Epithelial cell of prostate (primary cell): ENCODE measurements around the gene AFG1L.
A peak's percentile ranks its signal among the peaks of the same experiment; 100 is the strongest.
"Not testable (repeated sequence)": the region's sequence is repeated elsewhere in the genome, so short reads cannot be mapped to it uniquely, and the experiment has no call there.

ENCODE experiments used
- DNase-seq: peaks from one replicate; pipeline ENCODE4 v3.0.0-alpha.2; 2011; ENCODE audit warnings: low read depth, low spot score
- H3K27ac ChIP-seq: fragments of 450-650 bp; 2 replicates; pipeline ENCODE4 v1.5.1; 2017; ENCODE audit warnings: mild to moderate bottlenecking

The AFG1L gene

GRCh38 chr6:108287373-108287772, 7.5 kb upstream of the AFG1L start:
- no peak overlapping the region for H3K27ac ChIP-seq
- DNase-seq: no peak

DNA sequence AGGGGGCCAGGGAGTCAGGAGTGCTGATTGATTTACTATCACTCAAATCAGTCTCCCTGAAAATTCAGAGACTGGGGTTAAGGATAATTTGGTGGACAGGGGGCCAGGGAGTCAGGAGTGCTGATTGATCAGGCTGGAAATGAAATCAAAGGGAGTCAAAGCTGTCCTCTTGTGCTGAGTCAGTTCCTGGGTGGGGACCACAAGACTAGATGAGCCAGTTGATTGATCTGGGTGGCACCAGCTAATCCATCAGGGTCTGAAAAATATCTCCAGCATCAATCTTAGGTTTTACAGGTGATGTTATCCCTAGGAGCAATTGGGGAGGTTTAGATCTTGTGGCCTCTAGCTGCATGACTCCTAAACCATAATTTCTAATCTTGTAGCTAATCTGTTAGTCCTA, 6.1 kb upstream of the AFG1L start:
- DNase-seq: no peak
- H3K27ac ChIP-seq: no peak overlapping the region

GRCh38 chr6:108291091-108291490, 3.8 kb upstream of the AFG1L start:
- no peak for DNase-seq
- no peak overlapping the region for H3K27ac ChIP-seq

- H3K27ac ChIP-seq, DNase-seq: not testable (repeated sequence)
Observed at GRCh38 chr6:108292561-108292960, 2.3 kb upstream of the AFG1L start.

GRCh38 chr6:108293527-108294296, 1.1 kb upstream of the AFG1L start:
- DNase-seq: no peak
- peak overlapping the region; percentile 90 for H3K27ac ChIP-seq

GRCh38 chr6:108294297-108294726, 542 bp upstream of the AFG1L start:
- DNase-seq: no peak
- H3K27ac ChIP-seq: peak overlapping the region; percentile 90

DNA sequence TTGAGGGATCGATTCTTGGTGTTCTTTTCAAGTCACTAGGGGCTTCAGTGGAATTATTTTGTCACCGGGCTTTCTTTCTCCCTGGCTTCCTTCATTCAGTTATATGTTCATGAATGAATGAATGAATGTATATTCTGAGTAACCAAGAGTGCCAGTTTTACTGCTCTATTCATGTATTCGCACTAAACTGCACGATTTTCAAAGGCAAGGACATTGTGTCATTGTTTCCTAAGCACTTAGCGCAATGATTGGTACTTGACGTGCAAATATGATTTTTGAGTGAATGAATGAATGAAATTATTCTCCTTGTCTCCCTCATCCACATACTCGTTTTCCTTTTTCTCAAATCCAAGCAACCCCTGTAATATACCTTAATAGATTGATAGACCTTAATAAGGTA, 822 bp downstream of the AFG1L start:
- no peak for DNase-seq
- H3K27ac ChIP-seq: peak overlapping the region; percentile 90

GRCh38 chr6:108302386-108302785, 7.5 kb downstream of the AFG1L start:
- DNase-seq: no peak
- no peak overlapping the region for H3K27ac ChIP-seq

DNA sequence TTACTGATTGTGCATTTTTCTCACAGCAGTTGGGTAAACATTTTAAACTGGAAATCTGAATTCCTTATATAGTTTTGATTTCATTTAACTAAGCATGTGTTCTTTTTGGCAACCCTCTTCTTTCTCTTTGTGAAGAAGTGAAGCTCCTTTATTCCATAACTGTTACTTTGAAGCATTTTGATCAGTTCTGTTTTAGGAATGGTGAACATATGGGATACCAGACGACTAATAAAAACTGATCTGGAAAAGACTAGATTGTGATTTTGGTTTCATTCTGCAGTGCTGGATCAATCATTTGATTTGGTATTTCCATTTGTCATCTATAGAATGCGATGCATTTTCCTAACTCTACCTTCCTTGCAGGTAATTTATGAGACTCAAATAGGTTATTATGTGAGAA, 9.8 kb downstream of the AFG1L start:
- no peak overlapping the region for H3K27ac ChIP-seq
- no peak for DNase-seq

DNA sequence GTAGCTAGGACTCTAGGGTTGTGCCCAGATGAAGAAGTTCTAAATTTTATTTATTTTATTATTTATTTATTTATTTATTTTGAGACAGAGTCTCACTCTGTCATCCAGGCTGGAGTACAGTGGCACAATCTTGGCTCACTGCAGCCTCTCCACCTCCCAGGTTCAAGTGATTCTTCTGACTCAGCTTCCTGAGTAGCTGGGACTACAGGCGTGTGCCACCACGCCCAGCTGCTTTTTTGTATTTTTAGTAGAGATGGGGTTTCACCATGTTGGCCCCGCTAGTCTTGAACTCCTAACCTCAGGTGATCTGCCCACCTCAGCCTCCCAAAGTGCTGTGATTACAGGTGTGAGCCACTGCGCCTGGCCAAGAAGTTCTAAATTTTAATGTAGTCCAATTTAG, 13.8 kb downstream of the AFG1L start:
- H3K27ac ChIP-seq, DNase-seq: not testable (repeated sequence)

DNA sequence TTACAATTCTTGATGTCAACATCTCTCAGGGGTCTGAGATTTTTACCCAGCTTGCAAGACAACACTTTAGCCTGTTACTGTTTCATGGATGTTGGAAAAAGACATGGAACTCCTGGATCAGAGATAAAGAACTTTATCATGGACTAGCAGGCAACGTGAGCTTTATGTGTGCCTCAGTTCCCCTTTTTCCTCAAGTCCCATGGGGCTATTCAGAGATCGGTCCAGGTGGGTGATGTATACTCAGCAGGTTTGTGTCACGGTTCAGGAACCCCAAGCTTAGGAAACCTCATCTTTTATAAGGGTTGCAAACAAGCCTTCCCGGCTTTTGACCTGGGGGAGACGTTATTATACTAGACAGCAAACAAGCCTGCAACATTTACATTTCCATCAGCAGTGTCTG, 15.0 kb downstream of the AFG1L start:
- DNase-seq: no peak
- no peak overlapping the region for H3K27ac ChIP-seq

DNA sequence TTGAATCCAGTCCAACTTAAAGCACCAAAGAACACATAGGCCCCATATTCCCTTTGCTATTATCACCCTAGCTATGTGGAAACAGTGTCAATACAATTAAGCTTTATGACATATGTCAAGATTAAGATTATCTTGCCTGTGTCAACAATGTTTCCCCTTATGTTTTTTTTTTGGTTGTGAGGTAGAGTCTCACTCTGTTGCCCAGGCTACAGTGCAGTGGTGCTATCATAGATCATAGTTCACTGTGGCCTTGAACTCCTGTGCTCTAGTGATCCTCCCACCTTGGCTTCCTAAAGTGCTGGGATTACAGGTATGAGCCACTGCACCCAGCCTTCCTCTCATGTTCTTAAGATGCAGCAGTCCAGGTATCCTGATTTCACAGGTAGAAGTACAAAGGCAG, 17.8 kb downstream of the AFG1L start:
- no peak overlapping the region for H3K27ac ChIP-seq
- no peak for DNase-seq

DNA sequence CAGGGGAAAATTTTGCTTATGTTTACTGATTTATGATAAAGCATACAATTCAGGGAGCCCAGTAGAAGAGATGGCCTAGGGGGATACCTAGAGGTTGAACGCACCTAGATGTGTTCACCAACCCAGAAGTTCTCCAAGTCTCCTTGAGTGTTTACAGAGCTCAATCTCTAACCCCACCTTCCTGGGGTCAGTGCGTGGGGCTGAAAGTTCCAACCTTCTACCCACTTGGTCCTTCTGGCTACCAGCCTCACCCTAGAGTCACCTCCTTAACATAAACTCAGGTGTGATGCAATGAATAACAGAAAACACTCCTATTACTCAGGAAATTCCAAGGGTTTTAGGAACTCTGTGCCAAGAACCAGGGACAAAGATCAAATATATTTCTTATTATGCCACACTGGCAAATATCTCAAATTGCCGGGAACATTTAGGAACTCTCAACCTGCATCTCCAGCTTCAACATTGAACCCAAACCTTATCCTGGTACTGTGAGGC, 26.4 kb downstream of the AFG1L start:
- H3K27ac ChIP-seq: no peak overlapping the region
- no peak for DNase-seq

GRCh38 chr6:108322728-108323127, 27.9 kb downstream of the AFG1L start:
- no peak overlapping the region for H3K27ac ChIP-seq
- DNase-seq: no peak

DNA sequence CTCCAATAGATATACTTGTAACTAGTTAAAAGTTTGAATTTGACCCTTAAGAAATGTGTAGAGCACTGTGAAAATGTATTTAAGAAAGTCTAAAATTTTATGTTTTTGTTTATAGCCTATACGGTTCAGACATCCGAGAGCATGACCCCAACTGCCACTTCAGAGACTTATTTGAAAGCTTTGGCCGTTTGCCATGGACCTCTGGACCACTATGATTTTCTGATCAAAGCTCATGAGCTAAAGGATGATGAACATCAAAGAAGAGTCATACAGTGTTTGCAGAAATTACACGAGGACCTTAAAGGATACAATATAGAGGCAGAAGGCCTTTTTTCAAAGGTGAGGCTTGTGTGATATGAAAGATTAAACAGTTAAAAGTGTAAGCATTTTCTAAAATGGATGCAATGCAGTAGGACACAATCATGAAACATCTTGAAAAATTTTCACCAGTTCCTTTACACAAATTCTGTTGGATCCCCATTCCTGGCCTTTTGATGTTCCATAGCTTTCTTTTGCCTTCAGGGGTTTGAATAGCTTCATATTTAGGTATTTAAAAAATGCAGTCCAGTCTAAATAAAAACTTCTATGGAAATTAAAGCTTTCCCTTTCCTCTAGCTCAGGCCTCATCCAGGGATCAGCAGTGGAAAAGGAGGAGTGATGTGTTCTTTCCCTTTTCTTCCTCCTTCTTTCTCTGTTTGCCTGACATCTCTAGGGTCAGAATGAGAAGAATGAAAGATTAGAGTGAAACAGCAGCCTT, 29.0 kb downstream of the AFG1L start:
- H3K27ac ChIP-seq: no peak overlapping the region
- DNase-seq: no peak

- not testable (repeated sequence) for H3K27ac ChIP-seq, DNase-seq
Observed at GRCh38 chr6:108330221-108330785, 35.4 kb downstream of the AFG1L start.

DNA sequence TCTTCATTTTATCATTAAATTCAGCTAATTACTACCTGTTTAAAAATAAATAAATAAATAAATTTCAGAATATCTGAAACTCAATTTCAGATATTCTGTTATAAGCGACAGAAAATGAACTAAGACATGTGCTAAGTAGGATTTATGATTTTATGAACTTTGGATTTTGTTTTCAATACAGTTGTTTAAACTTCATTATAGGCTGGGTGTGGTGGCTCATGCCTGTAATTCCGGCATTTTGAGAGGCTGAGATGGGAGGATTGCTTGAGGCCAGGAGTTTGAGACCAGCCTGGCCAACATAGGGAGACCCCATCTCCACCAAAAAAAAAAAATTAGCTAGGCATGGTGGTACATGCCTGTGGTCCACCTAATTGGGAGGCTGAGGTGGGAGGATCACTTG, 36.0 kb downstream of the AFG1L start:
- H3K27ac ChIP-seq: no peak overlapping the region
- no peak for DNase-seq

DNA sequence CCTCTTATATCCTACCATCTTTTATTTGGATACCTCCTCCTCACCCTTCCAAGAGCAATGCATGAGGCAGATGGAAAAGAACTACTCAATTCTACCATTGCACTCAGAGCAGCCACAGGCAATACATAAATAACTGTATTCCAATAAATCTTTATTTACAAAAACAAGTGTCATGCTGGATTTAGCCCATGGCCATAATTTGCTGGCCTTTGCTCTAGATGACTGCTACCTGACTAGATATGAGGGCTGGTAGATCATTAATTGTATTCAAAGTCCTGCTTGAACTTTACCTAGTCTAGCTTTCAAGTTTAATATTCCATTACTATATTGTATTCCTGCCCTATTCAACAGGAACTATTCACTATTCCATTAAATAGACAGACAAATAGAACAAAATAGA, 37.1 kb downstream of the AFG1L start:
- DNase-seq: no peak
- no peak overlapping the region for H3K27ac ChIP-seq

DNA sequence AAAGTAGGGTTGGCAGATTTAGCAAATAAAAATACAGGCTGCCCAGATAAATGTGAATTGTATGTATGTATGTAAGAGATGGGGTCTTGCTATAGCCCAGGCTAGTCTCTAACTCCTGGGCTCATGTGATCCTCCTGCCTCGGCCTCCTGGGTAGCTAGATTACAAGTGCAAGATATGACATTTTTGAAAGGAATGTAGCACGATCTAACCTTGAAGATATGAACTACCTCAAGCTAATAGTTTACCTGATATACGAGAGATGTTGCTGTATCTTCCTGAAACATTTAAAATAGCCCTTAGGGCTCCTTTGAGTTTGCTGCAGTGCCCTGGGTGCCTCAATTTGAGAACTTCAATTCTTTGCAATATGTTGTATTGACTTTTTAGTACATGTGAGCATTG, 42.1 kb downstream of the AFG1L start:
- H3K27ac ChIP-seq: no peak overlapping the region
- no peak for DNase-seq

DNA sequence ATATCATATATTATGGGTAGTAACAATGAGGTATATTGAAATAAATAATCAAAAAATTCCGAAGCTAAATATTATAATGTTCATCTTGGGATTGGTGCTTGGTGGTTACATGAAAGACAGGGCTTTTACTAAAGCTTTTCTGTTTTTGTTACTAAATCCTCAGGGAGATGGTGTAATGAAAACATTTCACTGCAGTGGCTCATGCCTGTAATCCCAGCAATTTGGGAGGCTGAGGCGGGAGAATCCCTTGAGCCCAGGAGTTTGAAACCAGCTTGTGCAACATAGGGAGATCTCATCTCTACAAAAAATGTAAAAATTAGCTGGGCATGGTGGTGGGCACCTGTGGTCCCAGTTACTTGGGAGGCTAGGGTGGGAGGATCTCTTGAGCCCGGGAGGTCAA, 42.9 kb downstream of the AFG1L start:
- H3K27ac ChIP-seq: no peak overlapping the region
- no peak for DNase-seq

DNA sequence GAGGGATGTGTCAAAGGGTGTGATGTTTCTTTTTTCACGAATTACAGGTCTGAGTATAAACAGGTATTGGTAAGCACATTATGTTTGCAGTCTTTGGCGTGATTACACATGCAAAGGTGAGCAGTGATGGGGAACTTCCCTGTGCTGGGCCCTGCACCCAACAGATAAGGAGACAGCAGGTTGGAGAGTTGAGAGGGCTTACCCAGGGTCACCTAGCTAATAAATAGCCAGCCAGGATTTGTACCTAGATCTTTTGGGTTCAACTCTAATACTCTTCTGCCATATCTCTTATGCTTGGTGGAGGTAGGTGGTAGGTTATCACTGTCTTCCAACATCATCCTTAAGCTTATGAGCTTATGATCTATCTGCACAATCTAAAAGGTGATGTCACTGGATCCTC, 46.5 kb downstream of the AFG1L start:
- DNase-seq: no peak
- H3K27ac ChIP-seq: no peak overlapping the region
